GM21515 (cell line): ENCODE data around the gene NAA25.

Experiments used
- ATAC-seq: cut with Tn5 transposase; IDR thresholded peaks from one replicate; pipeline ENCODE4 v1.9.1; 2021; ENCODE audit not compliant: unreplicated experiment

NAA25 gene

GRCh38 chr12:111980598-111980997, 128.0 kb downstream of the NAA25 start:
- no peak for ATAC-seq

- no peak for ATAC-seq
Observed at GRCh38 chr12:111978545-111978944, 130.0 kb downstream of the NAA25 start.

GRCh38 chr12:111976860-111977259, 131.7 kb downstream of the NAA25 start:
- ATAC-seq, result no peak
